ENCODE measurements around the gene VRTN. TPM values are rescaled to one million over a fixed set of nuclear protein-coding genes. Genes with fewer than 3 reads are reported as not detected.

VRTN gene
- polyA plus RNA-seq, 3 donors: not detected

DNA sequence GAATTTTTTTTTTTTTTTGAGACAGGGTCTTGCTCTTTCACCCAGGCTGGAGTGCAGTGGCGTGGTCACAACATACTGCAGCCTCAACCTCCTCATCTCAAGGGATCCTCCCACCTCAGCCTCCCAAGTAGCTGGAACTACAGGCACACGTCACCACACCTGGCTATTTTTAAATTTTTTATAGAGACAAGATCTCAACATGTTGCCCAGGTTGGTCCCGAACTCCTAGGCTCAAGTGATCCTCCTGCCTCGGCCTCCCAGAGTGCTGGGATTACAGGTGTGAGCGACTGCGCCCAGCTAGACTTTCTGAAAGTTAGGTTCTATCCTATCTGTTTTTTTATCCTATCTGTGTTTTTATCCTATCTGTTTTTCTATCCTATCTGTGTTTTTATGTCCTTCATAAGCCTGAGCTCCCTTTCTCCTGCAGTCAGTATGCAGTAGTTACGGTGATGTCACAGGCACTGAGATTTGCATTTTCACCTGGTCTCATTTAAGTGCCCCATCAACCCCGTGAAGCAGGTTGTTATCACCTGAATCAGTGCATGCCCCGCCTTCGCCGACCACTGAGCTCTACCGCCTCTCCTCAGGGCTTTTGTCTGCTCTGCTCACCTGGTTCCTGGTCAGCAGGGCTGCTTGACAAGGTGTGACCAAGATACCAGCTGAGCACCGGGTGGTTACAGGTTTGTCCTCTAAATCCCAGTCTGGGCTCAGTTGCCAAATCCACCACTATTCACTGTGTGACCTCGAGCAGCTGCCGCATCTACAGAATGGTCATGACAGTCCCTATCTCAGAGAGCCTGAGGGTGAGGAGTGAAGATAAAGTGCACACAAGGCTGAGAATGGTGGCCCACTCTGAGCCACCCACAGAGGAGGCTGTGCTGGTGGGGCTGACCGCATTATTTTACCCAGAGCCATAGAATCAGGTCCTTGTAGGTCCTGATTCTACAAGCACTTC lies 44.6 kb downstream of the VRTN start:
- no peak for DNase-seq (ENCODE audit: low read depth in 3 of 3, low spot score in 2 of 3)

DNA sequence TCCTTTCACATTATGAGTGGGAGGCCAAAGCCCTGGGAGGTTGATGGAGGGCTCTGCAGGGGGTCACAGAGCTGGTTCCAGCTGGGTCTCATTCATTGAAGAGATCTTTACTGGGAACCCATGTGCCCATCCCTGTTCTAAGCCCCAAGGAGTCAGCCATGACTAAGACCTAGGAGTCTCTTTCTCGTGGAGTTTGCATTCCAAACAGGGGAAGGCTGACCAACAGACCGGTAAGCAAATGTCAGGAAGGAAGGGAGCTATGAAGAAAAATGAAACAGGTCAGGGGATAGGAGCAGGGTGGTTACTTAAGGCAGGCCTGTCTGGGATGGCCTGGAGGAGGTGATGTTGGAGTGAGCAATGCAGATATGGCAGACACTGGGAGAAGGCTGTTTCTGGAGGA lies 46.3 kb downstream of the VRTN start:
- DNase-seq (ENCODE audit: low read depth in 3 of 3, low spot score in 2 of 3): no peak

DNA sequence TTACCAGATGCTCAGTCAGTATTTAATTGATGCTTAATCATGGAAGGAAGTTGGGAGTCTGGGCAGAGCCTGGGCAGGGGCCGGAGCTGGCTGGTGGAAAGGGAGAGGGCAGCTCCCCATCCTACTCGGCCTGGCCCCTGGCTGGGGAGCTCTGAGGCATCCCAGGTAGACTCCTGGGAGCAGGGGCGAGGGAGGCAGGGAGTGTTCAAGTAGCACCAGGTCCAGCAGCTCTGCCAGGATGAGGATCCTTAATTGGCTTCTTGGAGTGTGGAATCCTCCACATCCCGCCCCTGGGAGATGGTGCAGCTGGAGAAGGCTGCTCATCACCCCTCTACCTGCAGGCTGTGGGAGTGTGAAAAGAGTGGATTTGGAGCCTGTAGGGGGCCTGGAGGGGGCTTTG lies 46.8 kb downstream of the VRTN start:
- no peak for DNase-seq (ENCODE audit: low read depth in 3 of 3, low spot score in 2 of 3)

- no peak for DNase-seq (ENCODE audit: low read depth in 3 of 3, low spot score in 2 of 3)
Measured at GRCh38 chr14:74400031-74400685, 51.9 kb downstream of the VRTN start.

- no peak for DNase-seq (ENCODE audit: low read depth in 3 of 3, low spot score in 2 of 3)
Measured at GRCh38 chr14:74400919-74401503, 52.7 kb downstream of the VRTN start.

- no peak for DNase-seq (ENCODE audit: low read depth in 3 of 3, low spot score in 2 of 3)
Measured at GRCh38 chr14:74401504-74402241, 53.4 kb downstream of the VRTN start.

- DNase-seq (ENCODE audit: low read depth in 3 of 3, low spot score in 2 of 3): no peak
Measured at GRCh38 chr14:74402401-74403251, 54.4 kb downstream of the VRTN start.

DNA sequence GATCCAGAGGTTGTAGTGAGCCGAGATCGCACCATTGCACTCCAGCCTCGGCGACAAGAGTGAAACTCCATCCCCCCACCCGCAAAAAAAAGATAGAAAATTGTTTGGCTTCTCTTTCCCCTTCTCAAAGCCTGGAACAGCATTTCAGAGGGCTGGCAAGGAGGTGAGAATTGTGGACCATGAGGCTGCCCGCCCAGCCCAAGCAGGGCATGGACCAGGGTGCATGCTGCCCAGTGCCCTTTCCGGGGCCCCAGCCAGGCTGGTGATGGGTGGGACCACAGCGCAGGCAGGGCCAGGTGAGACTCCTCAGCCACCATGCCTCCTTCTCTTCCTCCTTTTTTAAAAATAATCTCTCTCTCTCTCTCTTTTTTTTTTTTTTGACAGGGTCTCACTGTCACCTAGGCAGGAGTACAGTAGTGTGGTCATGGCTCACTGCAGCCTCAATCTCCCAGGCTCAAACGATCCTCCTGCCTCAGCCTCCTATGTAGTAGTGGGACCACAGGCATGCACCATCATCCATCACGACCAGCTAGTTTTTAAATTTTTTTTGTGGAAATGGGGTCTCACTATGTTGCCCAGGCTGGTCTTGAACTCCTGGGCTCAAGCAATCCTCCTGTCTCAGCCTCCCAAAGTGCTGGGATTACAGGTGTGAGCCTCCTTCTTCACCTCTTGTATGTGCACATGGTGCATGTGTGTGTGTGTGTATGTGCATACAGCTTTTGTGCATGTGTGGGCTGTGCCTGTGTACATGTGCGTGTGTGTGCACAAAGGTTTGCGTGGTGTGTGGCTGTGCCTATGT lies 55.5 kb downstream of the VRTN start:
- no peak for DNase-seq (ENCODE audit: low read depth in 3 of 3, low spot score in 2 of 3)

- DNase-seq (ENCODE audit: low read depth in 3 of 3, low spot score in 2 of 3): no peak
Measured at GRCh38 chr14:74404435-74404834, 56.2 kb downstream of the VRTN start.

DNA sequence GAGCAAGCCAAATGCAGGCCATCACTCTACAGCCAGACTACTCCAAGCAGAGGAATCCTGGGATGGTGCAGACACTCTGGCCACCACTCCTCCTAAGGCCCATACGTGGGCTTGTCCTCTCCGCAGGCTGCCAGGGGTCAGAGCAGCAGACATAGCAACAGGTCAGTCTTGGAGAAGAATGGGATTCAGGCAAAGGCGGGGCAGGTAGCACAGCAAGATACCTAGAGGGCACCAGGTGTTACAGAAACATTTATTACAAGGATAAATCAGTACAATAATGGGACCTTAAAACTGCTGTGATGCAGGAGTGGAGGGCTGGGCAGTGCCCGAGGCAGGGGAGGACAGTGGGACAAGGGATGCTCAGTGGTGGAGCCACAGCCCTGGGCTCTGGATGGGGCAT lies 57.4 kb downstream of the VRTN start:
- no peak for DNase-seq (ENCODE audit: low read depth in 3 of 3, low spot score in 2 of 3)

DNA sequence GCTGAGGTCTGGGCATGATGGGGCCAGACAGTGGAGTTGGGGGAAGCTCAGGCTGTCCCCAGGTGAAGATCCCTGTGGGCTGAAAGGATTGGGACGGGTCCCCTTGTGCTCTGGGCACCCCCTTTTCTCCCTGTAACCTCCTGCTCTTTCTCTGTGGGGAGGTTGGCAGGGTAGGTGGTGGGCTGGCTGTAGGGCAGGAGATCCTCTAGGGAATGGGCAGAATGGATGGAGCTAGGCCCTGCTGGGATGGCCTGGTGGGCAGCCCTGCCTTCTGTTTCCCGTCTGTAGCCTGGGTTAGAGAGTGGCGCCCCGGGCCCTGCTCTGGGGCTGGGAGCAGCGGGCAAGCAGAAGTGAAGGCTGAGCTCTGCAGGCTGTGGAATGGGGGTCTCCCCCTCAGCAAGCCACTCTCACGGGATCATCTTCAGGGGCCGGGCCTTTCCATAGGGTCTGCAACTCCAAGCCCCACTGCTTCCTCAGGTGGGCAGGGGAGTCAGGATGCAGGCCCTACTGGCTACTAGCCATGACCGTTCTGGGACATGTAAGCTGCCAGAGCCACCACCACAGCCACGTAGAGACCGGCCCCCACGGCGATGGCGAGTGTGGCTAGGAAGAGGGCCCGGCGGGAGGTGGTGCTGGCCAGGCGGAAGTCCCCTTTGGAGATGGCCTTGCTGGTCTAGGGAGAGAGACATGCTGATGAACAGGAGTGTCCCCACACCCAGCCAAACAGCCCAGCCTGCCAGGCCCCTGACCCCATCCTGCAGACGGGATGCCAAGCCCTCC lies 58.9 kb downstream of the VRTN start:
- no peak for DNase-seq (ENCODE audit: low read depth in 3 of 3, low spot score in 2 of 3)

DNA sequence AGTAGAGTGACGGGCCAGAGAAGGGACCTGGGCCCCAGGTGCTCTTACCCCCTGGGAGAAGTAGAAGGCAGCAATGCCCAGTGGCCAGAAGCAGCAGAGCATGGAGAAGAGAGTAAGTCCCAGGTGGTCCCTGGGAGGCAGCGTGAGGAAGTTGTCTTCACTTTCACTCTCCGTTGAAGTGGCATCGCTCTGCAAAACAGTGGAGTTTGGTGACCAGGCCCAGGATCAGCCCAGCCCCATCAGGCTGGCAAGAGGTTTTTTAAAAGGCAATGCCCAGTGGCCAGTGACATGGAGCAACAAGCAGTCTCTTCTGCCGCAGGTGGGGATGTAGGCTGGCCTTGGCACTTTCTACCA lies 59.5 kb downstream of the VRTN start:
- no peak for DNase-seq (ENCODE audit: low read depth in 3 of 3, low spot score in 2 of 3)

GRCh38 chr14:74408870-74409269 lies 60.6 kb downstream of the VRTN start:
- DNase-seq (ENCODE audit: low read depth in 3 of 3, low spot score in 2 of 3): no peak

DNA sequence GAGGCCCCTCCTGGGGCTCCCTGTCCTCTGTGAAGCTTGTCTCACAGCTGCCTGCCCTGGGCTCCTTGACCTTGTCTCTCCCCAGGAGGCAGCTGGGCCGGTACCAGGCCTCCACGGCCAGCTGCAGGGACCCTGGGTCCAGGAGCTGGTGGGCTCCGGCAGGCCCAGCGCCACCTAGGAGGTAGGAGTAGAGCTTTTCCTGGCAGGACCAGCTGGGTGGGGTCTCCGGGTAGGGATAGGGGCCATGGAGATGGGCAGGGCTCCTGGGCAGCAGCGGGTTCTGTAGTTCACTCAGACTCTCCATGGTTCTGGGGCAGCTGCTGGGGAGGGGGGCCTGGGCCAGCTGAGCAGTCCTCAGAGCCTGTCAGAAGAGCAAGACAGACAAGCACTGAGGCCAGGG lies 61.2 kb downstream of the VRTN start:
- DNase-seq (ENCODE audit: low read depth in 3 of 3, low spot score in 2 of 3): no peak

Other genes starting within 250 kb of the VRTN start
- under 1 TPM in 1 of 3 donors, not detected in 2; 0.08 TPM for gene VSX2, start 109.0 kb upstream of the VRTN start, polyA plus RNA-seq (ENCODE audit: insufficient read length in 3 of 3)
- gene ABCD4, start 45.5 kb upstream of the VRTN start, polyA plus RNA-seq (ENCODE audit: insufficient read length in 3 of 3): 10 to 100 TPM; 90.9 to 95.9 (median 92.5) TPM
- under 1 TPM; 0.18 to 0.28 (median 0.24) TPM for gene SYNDIG1L, start 77.7 kb downstream of the VRTN start, polyA plus RNA-seq (ENCODE audit: insufficient read length in 3 of 3)
- gene NPC2, start 144.8 kb downstream of the VRTN start, polyA plus RNA-seq (ENCODE audit: insufficient read length in 3 of 3): 100 to 1,000 TPM; 333 to 385 (median 336) TPM
- 10 to 100 TPM; 41.3 to 46.8 (median 42.9) TPM for gene ISCA2, start 145.3 kb downstream of the VRTN start, polyA plus RNA-seq (ENCODE audit: insufficient read length in 3 of 3)

All from right renal cortex interstitium (tissue), 3 donors.